AML-193 (cell line): ENCODE measurements around the gene PAQR8.

Experiments used
- DNase-seq, 2 experiments: peaks; one replicate each; lab custom pipeline; 2025; lab: John Stamatoyannopoulos, UW

PAQR8 gene

GRCh38 chr6:52347818-52348217 lies 14.1 kb upstream of the PAQR8 start:
- DNase-seq = no peak

GRCh38 chr6:52351879-52352238 lies 10.1 kb upstream of the PAQR8 start:
- no peak for DNase-seq

GRCh38 chr6:52352239-52353018 lies 9.5 kb upstream of the PAQR8 start:
- peak; percentile 98 for DNase-seq

- no peak for DNase-seq
Measured at GRCh38 chr6:52356017-52356416, 5.9 kb upstream of the PAQR8 start.

- DNase-seq = no peak
Measured at GRCh38 chr6:52359403-52359802, 2.5 kb upstream of the PAQR8 start.

- DNase-seq = no peak
Measured at GRCh38 chr6:52360028-52360427, 1.9 kb upstream of the PAQR8 start.

- DNase-seq = no peak
Measured at GRCh38 chr6:52360601-52361413, 1.1 kb upstream of the PAQR8 start.

GRCh38 chr6:52361414-52361944 lies 472 bp upstream of the PAQR8 start:
- no peak for DNase-seq

GRCh38 chr6:52362443-52363227 lies 684 bp downstream of the PAQR8 start:
- DNase-seq = peak in 1 of 2 experiments; percentile 30

GRCh38 chr6:52363228-52363867 lies 1.4 kb downstream of the PAQR8 start:
- DNase-seq = no peak

GRCh38 chr6:52364480-52365166 lies 2.7 kb downstream of the PAQR8 start:
- DNase-seq = no peak

- no peak for DNase-seq
Measured at GRCh38 chr6:52365317-52365716, 3.4 kb downstream of the PAQR8 start.

- DNase-seq = no peak
Measured at GRCh38 chr6:52365866-52366540, 4.1 kb downstream of the PAQR8 start.

- no peak for DNase-seq
Measured at GRCh38 chr6:52368002-52368401, 6.1 kb downstream of the PAQR8 start.

GRCh38 chr6:52369234-52369633 lies 7.3 kb downstream of the PAQR8 start:
- no peak for DNase-seq

GRCh38 chr6:52371656-52372191 lies 9.8 kb downstream of the PAQR8 start:
- DNase-seq = peak; percentile 7 to 30

- no peak for DNase-seq
Measured at GRCh38 chr6:52373151-52373690, 11.3 kb downstream of the PAQR8 start.

GRCh38 chr6:52374247-52374646 lies 12.3 kb downstream of the PAQR8 start:
- DNase-seq = no peak

- DNase-seq = no peak
Measured at GRCh38 chr6:52375780-52376556, 14.0 kb downstream of the PAQR8 start.
